ENCODE data around the gene NAALADL2. TPM values are rescaled to one million over a fixed set of nuclear protein-coding genes. Genes with fewer than 3 reads are reported as not detected.
"Not testable (repeated sequence)": the region's sequence is repeated elsewhere in the genome, so short reads cannot be mapped to it uniquely, and the experiment has no call there.

Gene NAALADL2
- polyA plus RNA-seq, 2 of the 4 experiments (the other 2 are of a cell fraction): 0.09 to 0.28 TPM

DNA sequence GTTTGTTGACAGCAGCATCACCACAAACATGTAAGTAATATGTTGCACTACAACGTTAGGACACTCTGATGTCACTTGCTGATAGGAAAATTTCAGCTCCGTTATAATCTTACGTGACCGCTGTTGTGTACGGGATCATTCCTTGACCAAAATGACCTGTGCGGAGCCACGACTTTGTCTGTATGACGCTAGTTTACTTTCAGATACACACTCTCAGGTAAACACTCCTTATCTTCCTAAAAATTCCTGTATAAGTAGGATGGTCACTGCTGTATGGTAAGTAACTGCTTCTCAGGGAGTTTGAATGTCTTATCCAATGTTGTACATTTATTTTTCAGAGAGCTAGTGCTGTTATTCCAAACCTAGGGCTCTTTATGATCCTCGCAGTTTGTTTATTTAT is 410.3 kb downstream of the NAALADL2 start:
- Histone ChIP-seq H3K4me2 (no peak overlapping the region), H3K4me3 (no peak overlapping the region), H3K4me1 (peaks cover 8% of the 10 kb centered on the region), H3K27ac (no peak overlapping the region), H3K9me3 (no peaks in the 10 kb centered on the region)
- no peak for FAIRE-seq
- ChIA-PET CTCF (no interaction called here), POLR2A (no interaction called here)
- WGBS (ENCODE audit: missing lambda C conversion rate): 83% methylated on average over 9 of the region's 9 CpGs
- no peak for ATAC-seq
- no peak for DNase-seq (ENCODE audit: low read depth in 1 of 2, low spot score in 1 of 2)
- TF ChIP-seq CBX2 (IDR thresholded peaks at IDR 0.05; ENCODE audit: borderline replicate concordance, low read depth): no peak
- no peak for TF ChIP-seq CHD2 (IDR thresholded peaks at IDR 0.05; ENCODE audit: low read length, partially characterized antibody)
- TF ChIP-seq FOXS1 (CRISPR knock-in tag; IDR thresholded peaks at IDR 0.05): no peak
- TF ChIP-seq, protein P1, sequence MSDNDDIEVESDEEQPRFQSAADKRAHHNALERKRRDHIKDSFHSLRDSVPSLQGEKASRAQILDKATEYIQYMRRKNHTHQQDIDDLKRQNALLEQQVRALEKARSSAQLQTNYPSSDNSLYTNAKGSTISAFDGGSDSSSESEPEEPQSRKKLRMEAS (IDR thresholded peaks at IDR 0.05): no peak
- TF ChIP-seq HOXB13 (CRISPR knock-in tag; IDR thresholded peaks at IDR 0.05; ENCODE audit: low read depth): no peak
- TF ChIP-seq TP53 (CRISPR knock-in tag; IDR thresholded peaks at IDR 0.05): no peak
- TF ChIP-seq PHF8 (IDR thresholded peaks at IDR 0.05; ENCODE audit: borderline replicate concordance, low read depth): no peak
- TF ChIP-seq, protein P2, sequence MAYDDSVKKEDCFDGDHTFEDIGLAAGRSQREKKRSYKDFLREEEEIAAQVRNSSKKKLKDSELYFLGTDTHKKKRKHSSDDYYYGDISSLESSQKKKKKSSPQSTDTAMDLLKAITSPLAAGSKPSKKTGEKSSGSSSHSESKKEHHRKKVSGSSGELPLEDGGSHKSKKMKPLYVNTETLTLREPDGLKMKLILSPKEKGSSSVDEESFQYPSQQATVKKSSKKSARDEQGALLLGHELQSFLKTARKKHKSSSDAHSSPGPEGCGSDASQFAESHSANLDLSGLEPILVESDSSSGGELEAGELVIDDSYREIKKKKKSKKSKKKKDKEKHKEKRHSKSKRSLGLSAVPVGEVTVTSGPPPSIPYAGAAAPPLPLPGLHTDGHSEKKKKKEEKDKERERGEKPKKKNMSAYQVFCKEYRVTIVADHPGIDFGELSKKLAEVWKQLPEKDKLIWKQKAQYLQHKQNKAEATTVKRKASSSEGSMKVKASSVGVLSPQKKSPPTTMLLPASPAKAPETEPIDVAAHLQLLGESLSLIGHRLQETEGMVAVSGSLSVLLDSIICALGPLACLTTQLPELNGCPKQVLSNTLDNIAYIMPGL (CRISPR knock-in tag; IDR thresholded peaks at IDR 0.05; ENCODE audit: borderline replicate concordance): no peak
- TF ChIP-seq, protein P3, sequence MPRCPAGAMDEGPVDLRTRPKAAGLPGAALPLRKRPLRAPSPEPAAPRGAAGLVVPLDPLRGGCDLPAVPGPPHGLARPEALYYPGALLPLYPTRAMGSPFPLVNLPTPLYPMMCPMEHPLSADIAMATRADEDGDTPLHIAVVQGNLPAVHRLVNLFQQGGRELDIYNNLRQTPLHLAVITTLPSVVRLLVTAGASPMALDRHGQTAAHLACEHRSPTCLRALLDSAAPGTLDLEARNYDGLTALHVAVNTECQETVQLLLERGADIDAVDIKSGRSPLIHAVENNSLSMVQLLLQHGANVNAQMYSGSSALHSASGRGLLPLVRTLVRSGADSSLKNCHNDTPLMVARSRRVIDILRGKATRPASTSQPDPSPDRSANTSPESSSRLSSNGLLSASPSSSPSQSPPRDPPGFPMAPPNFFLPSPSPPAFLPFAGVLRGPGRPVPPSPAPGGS (IDR thresholded peaks at IDR 0.05): no peak

DNA sequence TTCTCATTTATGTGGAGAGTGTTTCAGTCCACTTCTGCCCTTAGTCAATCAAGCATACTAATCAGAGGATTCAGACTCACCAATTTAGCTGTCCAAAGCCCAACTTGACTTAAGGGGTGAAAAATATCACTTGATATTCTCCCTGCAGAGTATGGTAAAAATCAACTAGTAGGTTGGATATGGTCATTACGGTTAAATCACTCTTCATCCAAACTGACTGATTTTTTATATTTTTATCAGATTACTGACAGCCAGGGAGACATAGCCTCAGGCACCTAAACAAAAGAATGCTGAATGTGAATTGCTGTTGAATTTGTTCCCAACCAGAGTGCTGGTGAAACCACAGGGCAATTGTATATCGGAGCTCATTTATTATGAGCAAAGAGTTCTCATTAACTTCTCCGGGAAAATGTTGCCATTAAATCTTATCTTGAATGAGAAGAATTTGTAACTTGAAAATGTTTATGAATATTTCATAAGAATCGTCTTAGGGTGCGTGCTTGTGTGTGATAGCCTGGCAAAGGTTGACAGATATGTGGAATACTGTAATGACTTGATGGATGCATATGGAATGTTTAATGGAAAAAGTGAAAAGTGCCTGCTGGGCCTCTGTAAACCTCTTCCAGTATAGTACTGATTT is 411.2 kb downstream of the NAALADL2 start:
- no peak for ATAC-seq
- no peak for DNase-seq (ENCODE audit: low read depth in 1 of 2, low spot score in 1 of 2)
- H3K4me1 ChIP-seq: peaks cover 8% of the 10 kb centered on the region
- H3K27ac ChIP-seq: no peak overlapping the region
- H3K4me3 ChIP-seq: no peak overlapping the region
- CTCF ChIA-PET: no interaction called here
- no peak for FAIRE-seq
- POLR2A ChIA-PET: no interaction called here
- H3K9me3 ChIP-seq: no peaks in the 10 kb centered on the region
- TF ChIP-seq HOXB5 (CRISPR knock-in tag; IDR thresholded peaks at IDR 0.05): no peak
- TF ChIP-seq FOSB (CRISPR knock-in tag; IDR thresholded peaks at IDR 0.05): no peak
- TF ChIP-seq HOXA7 (CRISPR knock-in tag; IDR thresholded peaks at IDR 0.05): no peak
- TF ChIP-seq CHD4 (IDR thresholded peaks at IDR 0.05; ENCODE audit: borderline replicate concordance): no peak
- TF ChIP-seq JUNB (IDR thresholded peaks at IDR 0.05): no peak
- TF ChIP-seq, protein P1 (IDR thresholded peaks at IDR 0.05): no peak
- no peak for TF ChIP-seq EHMT2 (IDR thresholded peaks at IDR 0.05; ENCODE audit: low read depth)
- no peak for TF ChIP-seq MYC (IDR thresholded peaks at IDR 0.05; ENCODE audit: borderline replicate concordance, low read length)
- no peak for TF ChIP-seq RAD21 (conservative IDR thresholded peaks at IDR 0.05 in 1 of 2, IDR thresholded peaks at IDR 0.05 in 1 of 2)
- TF ChIP-seq HDAC2 (IDR thresholded peaks at IDR 0.05): no peak
- TF ChIP-seq, protein P4, sequence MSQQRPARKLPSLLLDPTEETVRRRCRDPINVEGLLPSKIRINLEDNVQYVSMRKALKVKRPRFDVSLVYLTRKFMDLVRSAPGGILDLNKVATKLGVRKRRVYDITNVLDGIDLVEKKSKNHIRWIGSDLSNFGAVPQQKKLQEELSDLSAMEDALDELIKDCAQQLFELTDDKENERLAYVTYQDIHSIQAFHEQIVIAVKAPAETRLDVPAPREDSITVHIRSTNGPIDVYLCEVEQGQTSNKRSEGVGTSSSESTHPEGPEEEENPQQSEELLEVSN (IDR thresholded peaks at IDR 0.05; ENCODE audit: borderline replicate concordance, low read depth): no peak
- H3K4me2 ChIP-seq: no peak overlapping the region
- WGBS (ENCODE audit: missing lambda C conversion rate): 81% methylated on average over 5 of the region's 5 CpGs

DNA sequence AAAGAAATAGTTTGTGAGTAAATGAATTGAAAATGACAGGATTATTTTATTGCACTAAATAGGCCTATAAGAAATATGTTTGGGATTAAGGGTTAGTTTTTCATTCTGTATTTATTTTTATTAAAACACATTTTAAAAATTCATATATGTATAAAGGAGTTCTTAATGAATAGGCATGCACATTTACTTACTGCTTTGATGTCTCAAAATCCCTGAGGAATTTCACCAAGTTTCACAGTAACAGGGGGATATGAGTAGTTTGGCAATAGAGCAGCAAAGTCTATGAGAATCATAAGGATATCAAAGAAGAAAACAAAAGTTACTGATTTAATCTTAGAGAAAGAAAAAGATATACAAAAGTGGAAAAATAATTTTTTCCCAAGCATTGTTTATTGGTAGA is 411.7 kb downstream of the NAALADL2 start:
- Histone ChIP-seq H3K4me3 (no peak overlapping the region), H3K9me3 (no peaks in the 10 kb centered on the region), H3K27ac (no peak overlapping the region), H3K4me2 (no peak overlapping the region), H3K4me1 (peaks cover 8% of the 10 kb centered on the region)
- TF ChIP-seq EP300 (IDR thresholded peaks at IDR 0.05): no peak
- TF ChIP-seq RNF2 (IDR thresholded peaks at IDR 0.05; ENCODE audit: borderline replicate concordance, low read depth): no peak
- TF ChIP-seq MYC (IDR thresholded peaks at IDR 0.05; ENCODE audit: borderline replicate concordance, low read length): no peak
- TF ChIP-seq, protein P5, sequence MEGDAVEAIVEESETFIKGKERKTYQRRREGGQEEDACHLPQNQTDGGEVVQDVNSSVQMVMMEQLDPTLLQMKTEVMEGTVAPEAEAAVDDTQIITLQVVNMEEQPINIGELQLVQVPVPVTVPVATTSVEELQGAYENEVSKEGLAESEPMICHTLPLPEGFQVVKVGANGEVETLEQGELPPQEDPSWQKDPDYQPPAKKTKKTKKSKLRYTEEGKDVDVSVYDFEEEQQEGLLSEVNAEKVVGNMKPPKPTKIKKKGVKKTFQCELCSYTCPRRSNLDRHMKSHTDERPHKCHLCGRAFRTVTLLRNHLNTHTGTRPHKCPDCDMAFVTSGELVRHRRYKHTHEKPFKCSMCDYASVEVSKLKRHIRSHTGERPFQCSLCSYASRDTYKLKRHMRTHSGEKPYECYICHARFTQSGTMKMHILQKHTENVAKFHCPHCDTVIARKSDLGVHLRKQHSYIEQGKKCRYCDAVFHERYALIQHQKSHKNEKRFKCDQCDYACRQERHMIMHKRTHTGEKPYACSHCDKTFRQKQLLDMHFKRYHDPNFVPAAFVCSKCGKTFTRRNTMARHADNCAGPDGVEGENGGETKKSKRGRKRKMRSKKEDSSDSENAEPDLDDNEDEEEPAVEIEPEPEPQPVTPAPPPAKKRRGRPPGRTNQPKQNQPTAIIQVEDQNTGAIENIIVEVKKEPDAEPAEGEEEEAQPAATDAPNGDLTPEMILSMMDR (IDR thresholded peaks at IDR 0.05): no peak
- no peak for TF ChIP-seq JUN (IDR thresholded peaks at IDR 0.05)
- TF ChIP-seq CEBPB (IDR thresholded peaks at IDR 0.05): no peak
- TF ChIP-seq ZNF302 (CRISPR knock-in tag; IDR thresholded peaks at IDR 0.05): no peak
- no peak for TF ChIP-seq KDM5A (IDR thresholded peaks at IDR 0.05)
- TF ChIP-seq BHLHE40 (IDR thresholded peaks at IDR 0.05; ENCODE audit: low read depth, low read length): no peak
- DNase-seq (ENCODE audit: low read depth in 1 of 2, low spot score in 1 of 2): no peak
- FAIRE-seq: no peak
- POLR2A ChIA-PET: no interaction called here
- ATAC-seq: no peak
- CTCF ChIA-PET: no interaction called here

DNA sequence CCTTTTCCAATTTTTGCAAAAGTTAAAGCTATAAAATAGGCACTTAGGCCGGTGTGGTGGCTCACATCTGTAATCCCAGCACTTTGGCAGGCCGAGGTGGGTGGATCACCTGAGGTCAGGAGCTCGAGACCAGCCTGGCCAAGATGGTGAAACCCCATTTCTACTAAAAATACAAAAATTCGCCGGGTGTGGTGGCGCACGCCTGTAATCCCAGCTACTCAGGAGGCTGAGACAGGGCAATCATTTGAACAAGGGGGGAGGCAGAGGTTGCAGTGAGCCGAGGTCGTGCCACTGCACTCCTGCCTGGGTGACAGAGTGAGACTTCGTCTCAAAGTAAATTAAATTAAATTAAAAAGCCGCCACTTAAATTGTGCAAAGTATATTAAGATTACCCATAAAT is 412.3 kb downstream of the NAALADL2 start:
- FAIRE-seq; H3K4me1 ChIP-seq; POLR2A ChIA-PET; H3K9me3 ChIP-seq; DNase-seq (ENCODE audit: low read depth in 1 of 2, low spot score in 1 of 2); H3K4me2 ChIP-seq; ATAC-seq; CTCF ChIA-PET; H3K4me3 ChIP-seq; H3K27ac ChIP-seq: not testable (repeated sequence)
- WGBS (ENCODE audit: missing lambda C conversion rate): 65% methylated on average over 9 of the region's 11 CpGs

Measured in A549 (cell line).